Measurements from ENCODE around the gene TPD52L1. TPM values are rescaled to one million over a fixed set of nuclear protein-coding genes. Genes with fewer than 3 reads are reported as not detected.

TPD52L1 gene
- total RNA-seq, 3 donors from 2014 or later (not counting 1 experiment from before 2014, with no cell fraction given): 1.2 TPM; not detected in 1

GRCh38 chr6:125307150-125307838 is 153.7 kb downstream of the TPD52L1 start:
- Mint-ChIP-seq H3K4me3 (no peak overlapping the region), H3K9me3 (peaks cover 0 to 2% of the 10 kb centered on the region in 2 donors), H3K27ac (no peak overlapping the region), H3K36me3 (no peaks in the 10 kb centered on the region), H3K27me3 (ENCODE audit: low read depth in 2 of 2) (peaks cover 8 to 27% of the 10 kb centered on the region in 2 donors), H3K4me1 (peaks cover 10 to 18% of the 10 kb centered on the region in 2 donors)
- no peak for DNase-seq
- Histone ChIP-seq H3K36me3 (ENCODE audit: control insufficient read depth, insufficient read depth, low read length) (no peaks in the 10 kb centered on the region), H3K4me3 (ENCODE audit: low read length) (no peak overlapping the region), H3K9me3 (ENCODE audit: control insufficient read depth, insufficient read depth, low read length) (no peaks in the 10 kb centered on the region), H3K27ac (ENCODE audit: low read length) (no peak overlapping the region), H3K27me3 (ENCODE audit: control insufficient read depth, insufficient read depth, low read length) (no peaks in the 10 kb centered on the region), H3K4me1 (ENCODE audit: control insufficient read depth, insufficient read depth, low read length) (peaks cover under 1% of the 10 kb centered on the region)
- no peak for ATAC-seq
- 87% methylated on average over 4 of the region's 6 CpGs for WGBS (ENCODE audit: insufficient coverage)
- intact Hi-C loops (cut with micrococcal nuclease): loop anchor here (10.0 kb wide), 1 partner anchor 152 kb away; the partner anchor contains the start of gene TPD52L1
- TF ChIP-seq, protein P1, sequence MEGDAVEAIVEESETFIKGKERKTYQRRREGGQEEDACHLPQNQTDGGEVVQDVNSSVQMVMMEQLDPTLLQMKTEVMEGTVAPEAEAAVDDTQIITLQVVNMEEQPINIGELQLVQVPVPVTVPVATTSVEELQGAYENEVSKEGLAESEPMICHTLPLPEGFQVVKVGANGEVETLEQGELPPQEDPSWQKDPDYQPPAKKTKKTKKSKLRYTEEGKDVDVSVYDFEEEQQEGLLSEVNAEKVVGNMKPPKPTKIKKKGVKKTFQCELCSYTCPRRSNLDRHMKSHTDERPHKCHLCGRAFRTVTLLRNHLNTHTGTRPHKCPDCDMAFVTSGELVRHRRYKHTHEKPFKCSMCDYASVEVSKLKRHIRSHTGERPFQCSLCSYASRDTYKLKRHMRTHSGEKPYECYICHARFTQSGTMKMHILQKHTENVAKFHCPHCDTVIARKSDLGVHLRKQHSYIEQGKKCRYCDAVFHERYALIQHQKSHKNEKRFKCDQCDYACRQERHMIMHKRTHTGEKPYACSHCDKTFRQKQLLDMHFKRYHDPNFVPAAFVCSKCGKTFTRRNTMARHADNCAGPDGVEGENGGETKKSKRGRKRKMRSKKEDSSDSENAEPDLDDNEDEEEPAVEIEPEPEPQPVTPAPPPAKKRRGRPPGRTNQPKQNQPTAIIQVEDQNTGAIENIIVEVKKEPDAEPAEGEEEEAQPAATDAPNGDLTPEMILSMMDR (IDR thresholded peaks at IDR 0.05): no peak

DNA sequence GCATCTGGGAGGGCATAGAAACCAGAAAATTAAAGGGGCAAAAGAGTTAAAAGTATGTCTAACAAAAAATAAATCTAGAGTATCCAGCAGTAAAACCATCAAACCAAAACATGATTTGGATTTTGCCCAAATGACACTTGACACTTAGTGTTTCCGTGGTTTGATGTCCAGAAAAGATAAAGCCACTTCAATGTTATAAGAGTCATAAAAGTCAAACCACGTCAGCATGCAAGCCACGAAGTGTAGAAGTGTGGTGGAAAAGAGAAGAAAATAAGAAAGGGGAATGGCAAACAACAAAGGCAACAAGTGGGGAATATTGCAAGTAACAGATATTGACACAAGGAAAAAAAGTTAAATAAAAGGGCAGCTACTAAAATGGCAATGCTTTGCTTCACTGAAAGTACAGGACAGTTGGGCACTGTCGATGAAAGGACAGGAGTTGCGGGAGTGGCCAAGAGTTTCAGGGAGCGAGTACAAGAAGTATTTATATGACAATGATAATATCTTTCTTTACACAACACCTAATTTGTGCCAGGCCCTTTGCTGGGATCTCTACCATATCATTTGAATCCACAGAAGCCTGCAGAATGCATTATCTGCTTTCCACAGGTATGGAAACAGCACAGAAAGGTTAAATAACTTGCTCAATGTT is 154.5 kb downstream of the TPD52L1 start:
- ATAC-seq: no peak
- Histone ChIP-seq H3K36me3 (ENCODE audit: control insufficient read depth, insufficient read depth, low read length) (no peaks in the 10 kb centered on the region), H3K4me3 (ENCODE audit: low read length) (no peak overlapping the region), H3K9me3 (ENCODE audit: control insufficient read depth, insufficient read depth, low read length) (no peaks in the 10 kb centered on the region), H3K27ac (ENCODE audit: low read length) (no peak overlapping the region), H3K27me3 (ENCODE audit: control insufficient read depth, insufficient read depth, low read length) (no peaks in the 10 kb centered on the region), H3K4me1 (ENCODE audit: control insufficient read depth, insufficient read depth, low read length) (no peaks in the 10 kb centered on the region)
- Mint-ChIP-seq H3K27me3 (ENCODE audit: low read depth in 2 of 2) (peaks cover 9 to 27% of the 10 kb centered on the region in 2 donors), H3K4me1 (peaks cover 4 to 10% of the 10 kb centered on the region in 2 donors), H3K4me3 (no peak overlapping the region), H3K9me3 (no peaks in the 10 kb centered on the region), H3K27ac (no peak overlapping the region), H3K36me3 (no peaks in the 10 kb centered on the region)
- TF ChIP-seq, protein P1 (IDR thresholded peaks at IDR 0.05): no peak
- 28% methylated on average over 4 of the region's 6 CpGs for WGBS (ENCODE audit: insufficient coverage)
- intact Hi-C loops (cut with micrococcal nuclease): loop anchor here (10.0 kb wide), 1 partner anchor 153 kb away; the partner anchor contains the start of gene TPD52L1
- DNase-seq: no peak

- no peaks in the 10 kb centered on the region for H3K36me3 ChIP-seq (ENCODE audit: control insufficient read depth, insufficient read depth, low read length)
- peak in 1 of 2 donors; percentile 76 for DNase-seq
- intact Hi-C loops (cut with micrococcal nuclease): loop anchor here (1.0 to 5.0 kb wide), 4 partner anchors 442 to 664 kb away; partner anchors contain the start of gene HINT3
Observed at GRCh38 chr6:125310994-125311649, 157.5 kb downstream of the TPD52L1 start.

More at GRCh38 chr6:125310994-125311649, 157.5 kb downstream of the TPD52L1 start:
- H3K27ac Mint-ChIP-seq: no peak overlapping the region
- no peaks in the 10 kb centered on the region for H3K27me3 ChIP-seq (ENCODE audit: control insufficient read depth, insufficient read depth, low read length)
- no peaks in the 10 kb centered on the region for H3K4me1 ChIP-seq (ENCODE audit: control insufficient read depth, insufficient read depth, low read length)
- H3K9me3 ChIP-seq (ENCODE audit: control insufficient read depth, insufficient read depth, low read length): no peaks in the 10 kb centered on the region
- H3K4me3 ChIP-seq (ENCODE audit: low read length): no peak overlapping the region
- H3K27me3 Mint-ChIP-seq (ENCODE audit: low read depth in 2 of 2): peaks cover 9 to 11% of the 10 kb centered on the region in 2 donors
- H3K4me3 Mint-ChIP-seq: no peak overlapping the region
- peak; percentile 78 to 97 (median 94) for ATAC-seq
- no peaks in the 10 kb centered on the region for H3K36me3 Mint-ChIP-seq
- 65% methylated on average over 6 of the region's 7 CpGs for WGBS (ENCODE audit: insufficient coverage)
- peaks cover 4% of the 10 kb centered on the region in 2 donors for H3K4me1 Mint-ChIP-seq
- H3K27ac ChIP-seq (ENCODE audit: low read length): no peak overlapping the region
- TF ChIP-seq, protein P1 (IDR thresholded peaks at IDR 0.05): peak; percentile 82
- no peaks in the 10 kb centered on the region for H3K9me3 Mint-ChIP-seq

Data from natural killer cell (primary cell).